GM23248 (cell line): ENCODE measurements around the gene QRFP.

Experiments
- EZH2 ChIP-seq: fragments of 200-600 bp; sonication (generic); IDR thresholded peaks from 2 replicates; pipeline ENCODE4 v1.6.1; 2018; ENCODE audit warnings: antibody characterized with exemption, mild to moderate bottlenecking; ENCODE audit not compliant: insufficient read depth, poor library complexity, severe bottlenecking
- EZH2phosphoT487 ChIP-seq: fragments of 200-600 bp; sonication (generic); IDR thresholded peaks from 2 replicates; pipeline ENCODE4 v1.6.1; 2018; ENCODE audit warnings: antibody characterized with exemption, moderate library complexity, mild to moderate bottlenecking, low read depth; ENCODE audit not compliant: insufficient read depth

GRCh38 chr9:130847306-130848217, 49.0 kb downstream of the QRFP start:
- TF ChIP-seq EZH2, result no peak
- TF ChIP-seq EZH2phosphoT487, result no peak
